GM12892 (cell line): ENCODE results near the gene ARGLU1.

Experiments used
- DNase-seq: peaks from one replicate; pipeline ENCODE4 v3.0.0; 2011; ENCODE audit not compliant: insufficient read length
- FAIRE-seq: peaks from 2 replicates; lab custom pipeline; 2011; peaks lifted over from hg19 to GRCh38; lab: Jason Lieb, UNC
- POLR2A ChIP-seq: IDR thresholded peaks from 2 replicates; pipeline ENCODE4 v1.6.1; 2011; ENCODE audit warnings: low read depth, low read length, control low read depth
- POLR2AphosphoS5 ChIP-seq: IDR thresholded peaks from 2 replicates; pipeline ENCODE4 v1.6.1; 2011; ENCODE audit warnings: low read depth, low read length, control low read depth
- TAF1 ChIP-seq: IDR thresholded peaks from 2 replicates; pipeline ENCODE4 v1.6.1; 2011; ENCODE audit warnings: low read depth, mild to moderate bottlenecking, control low read depth, low read length, borderline replicate concordance

Gene ARGLU1

DNA sequence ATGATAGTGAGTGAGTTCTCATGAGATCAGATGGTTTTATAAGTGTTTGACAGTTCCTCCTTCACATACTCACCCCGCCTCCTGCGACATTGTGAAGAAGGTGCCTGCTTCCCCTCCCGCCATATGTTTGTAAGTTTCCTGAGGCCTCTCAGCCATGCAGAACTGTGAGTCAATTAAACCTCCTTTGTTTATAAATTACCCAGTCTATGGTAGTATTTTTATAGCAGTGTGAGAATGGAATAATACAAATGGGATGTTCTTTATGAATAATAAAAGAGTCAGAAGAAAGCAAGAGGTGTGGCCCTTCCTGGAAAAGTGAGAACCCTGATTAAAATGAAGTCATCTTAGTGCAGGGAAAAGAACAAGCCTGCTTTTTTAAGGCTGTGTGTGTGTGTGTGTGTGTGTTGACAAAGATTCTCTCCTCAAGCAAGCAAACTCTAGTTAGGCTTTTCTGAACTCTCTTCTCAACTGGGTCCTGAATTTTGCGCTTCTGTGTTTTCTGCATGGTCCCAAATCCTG, 18.8 kb upstream of the ARGLU1 start:
- TF ChIP-seq POLR2A (no peak), TAF1 (no peak), POLR2AphosphoS5 (no peak)
- DNase-seq, result no peak
- no peak for FAIRE-seq

DNA sequence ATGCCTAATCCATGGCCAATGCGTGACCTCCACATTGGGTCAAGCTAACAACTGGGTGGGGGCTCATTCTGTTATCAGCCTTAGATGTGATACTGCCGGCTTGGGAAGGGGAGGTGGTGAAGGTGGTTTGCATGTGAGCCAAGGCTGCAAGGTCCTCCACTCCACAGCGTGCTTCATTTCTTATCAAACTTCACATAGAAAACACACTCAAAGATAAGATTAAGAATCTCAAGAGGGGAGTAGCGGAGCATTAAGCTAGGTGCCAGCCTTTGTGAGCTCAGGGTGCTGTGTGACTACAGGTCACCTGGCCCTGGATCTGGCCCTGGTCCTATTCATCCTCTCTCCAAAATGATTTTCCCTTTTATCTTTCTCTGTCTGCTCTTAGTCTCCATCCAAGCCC, 13.3 kb upstream of the ARGLU1 start:
- DNase-seq (no peak), FAIRE-seq (no peak)
- TF ChIP-seq POLR2A, result no peak
- TF ChIP-seq TAF1, result no peak
- no peak for TF ChIP-seq POLR2AphosphoS5

DNA sequence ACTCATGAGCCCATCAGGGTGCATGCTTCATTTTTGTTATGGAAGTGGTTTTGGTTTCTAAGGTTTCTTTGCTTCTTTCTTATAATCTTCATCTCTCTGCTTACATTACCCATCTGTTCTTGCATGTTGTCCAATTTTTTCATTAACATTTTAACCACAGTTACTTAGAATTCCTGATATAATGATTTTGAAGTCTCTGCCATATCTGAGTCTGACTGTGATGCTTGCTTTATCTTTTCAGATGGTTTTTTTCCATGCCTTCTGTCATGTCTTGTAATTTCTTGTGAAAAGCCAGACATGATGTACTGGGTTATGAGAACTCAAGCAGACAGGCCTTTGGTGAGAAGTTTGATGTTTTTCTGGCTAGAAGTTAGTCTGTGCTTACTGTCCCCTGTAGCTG, 8.0 kb upstream of the ARGLU1 start:
- FAIRE-seq, result no peak
- TF ChIP-seq POLR2AphosphoS5, result no peak
- no peak for TF ChIP-seq TAF1
- TF ChIP-seq POLR2A, result no peak

DNA sequence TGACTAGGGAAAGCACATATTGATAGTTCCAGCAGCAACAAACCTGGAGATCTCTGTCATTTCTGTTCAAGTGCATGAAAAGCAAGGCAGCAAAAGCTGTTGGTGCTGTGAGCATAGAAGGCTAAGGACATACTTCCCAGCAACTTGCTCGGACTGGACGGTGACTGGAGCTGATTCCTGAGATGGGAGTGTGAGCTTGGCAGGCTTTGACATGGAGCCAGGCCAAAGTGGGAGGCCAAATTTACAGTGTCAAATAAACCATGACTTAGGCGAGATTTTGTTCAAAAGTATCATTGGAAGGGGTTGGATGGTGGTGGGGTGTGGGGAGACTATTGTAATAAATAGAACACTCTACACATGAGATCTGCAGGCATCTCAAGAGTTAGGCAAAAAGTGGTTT, 5.9 kb upstream of the ARGLU1 start:
- FAIRE-seq, result no peak
- TF ChIP-seq POLR2AphosphoS5 (no peak), POLR2A (no peak), TAF1 (no peak)
- DNase-seq, result no peak

More for the DNA sequence above, 8.0 kb upstream of the ARGLU1 start:
- DNase-seq, result no peak

DNA sequence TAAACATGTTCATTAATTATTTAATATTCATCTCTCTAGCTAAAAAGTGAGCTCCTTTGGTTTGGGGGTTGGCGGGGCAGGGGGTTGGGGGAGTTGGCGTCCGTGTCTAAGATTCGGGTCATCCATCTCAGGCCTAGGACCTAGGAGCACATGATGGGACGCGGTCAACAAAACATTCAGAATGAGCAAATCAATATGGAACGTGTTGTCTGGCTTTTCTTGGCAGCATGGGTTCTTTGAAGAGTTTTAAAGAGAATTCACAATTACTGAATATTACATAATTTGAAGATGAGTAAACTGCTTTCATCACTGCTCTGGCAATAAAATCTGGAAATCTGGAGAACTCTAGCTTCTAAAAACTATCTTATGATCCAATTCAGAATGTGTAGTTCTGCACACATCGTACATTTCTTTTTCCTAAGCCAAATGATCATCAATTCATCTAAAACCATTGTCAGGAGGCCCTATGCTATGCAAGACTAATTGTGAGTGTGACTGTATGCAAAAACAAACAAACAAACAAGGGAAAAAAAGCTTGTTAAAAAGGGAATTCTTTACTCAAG, 5.4 kb upstream of the ARGLU1 start:
- no peak for DNase-seq
- FAIRE-seq, result no peak
- TF ChIP-seq POLR2AphosphoS5 (no peak), POLR2A (no peak), TAF1 (no peak)

DNA sequence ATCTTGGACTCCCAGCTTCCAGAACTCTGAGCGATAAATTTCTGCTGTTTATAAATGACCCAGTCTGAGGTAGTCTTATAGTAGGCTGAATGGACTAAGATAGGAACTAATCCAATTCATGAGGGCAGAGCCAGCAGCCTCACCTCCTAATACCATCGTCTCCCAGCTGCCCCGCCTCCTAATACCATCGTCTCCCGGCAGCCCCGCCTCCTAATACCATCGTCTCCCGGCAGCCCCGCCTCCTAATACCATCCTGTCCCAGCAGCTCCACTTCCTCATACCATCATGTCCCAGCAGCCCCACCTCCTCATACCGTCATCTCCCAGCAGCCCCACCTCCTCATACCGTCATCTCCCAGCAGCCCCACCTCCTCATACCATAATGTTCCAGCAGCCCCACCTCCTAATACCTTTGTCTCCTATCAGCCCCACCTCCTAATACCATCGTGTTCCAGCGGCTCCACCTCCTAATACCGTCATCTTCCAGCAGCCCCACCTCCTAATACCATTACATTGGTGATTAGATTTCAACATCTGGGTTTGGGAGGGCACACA, 2.4 kb upstream of the ARGLU1 start:
- no peak for FAIRE-seq
- DNase-seq, result no peak
- TF ChIP-seq POLR2A (no peak), TAF1 (no peak), POLR2AphosphoS5 (no peak)

DNA sequence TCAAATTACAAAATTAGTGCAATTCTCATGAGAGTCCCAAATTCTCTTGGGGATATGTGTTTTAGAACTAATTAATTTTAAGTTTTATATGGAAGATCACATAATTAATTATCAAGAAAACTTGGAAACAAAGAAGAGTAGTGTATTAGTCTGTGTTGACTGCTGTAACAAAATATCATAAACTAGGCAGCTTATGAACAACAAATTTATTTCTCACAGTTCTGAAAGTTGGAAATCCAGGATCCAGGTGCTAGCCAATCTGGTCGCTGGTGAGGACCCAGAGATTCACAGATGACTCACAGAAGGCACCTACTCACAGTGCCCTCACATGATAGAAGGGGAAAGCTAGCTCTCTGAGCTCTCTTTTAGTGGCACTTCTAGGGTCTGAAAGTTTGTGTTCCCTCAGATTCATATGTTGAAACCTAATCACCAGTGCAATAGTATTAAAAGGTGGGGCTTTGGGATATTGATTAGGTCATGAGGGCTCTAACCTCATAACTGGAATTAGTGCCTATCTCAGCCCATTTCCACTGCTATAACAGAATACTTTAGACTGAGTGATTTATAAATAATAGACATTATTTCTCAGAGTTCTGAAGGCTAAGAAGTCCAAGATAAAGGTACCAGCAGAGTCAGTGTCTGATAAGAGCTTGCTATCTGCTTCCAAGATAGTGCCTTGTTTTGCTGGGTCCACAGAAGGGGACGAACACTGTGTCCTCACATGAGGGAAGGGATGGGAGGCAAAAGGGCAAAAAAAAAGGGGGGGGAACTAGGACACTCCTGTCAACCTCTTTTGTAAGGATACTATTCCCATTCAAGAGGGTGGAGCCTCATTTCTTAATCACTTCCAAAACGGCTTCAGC, 1.5 kb upstream of the ARGLU1 start:
- no peak for TF ChIP-seq POLR2AphosphoS5
- TF ChIP-seq TAF1, result no peak
- no peak for TF ChIP-seq POLR2A
- no peak for FAIRE-seq
- DNase-seq, result no peak

DNA sequence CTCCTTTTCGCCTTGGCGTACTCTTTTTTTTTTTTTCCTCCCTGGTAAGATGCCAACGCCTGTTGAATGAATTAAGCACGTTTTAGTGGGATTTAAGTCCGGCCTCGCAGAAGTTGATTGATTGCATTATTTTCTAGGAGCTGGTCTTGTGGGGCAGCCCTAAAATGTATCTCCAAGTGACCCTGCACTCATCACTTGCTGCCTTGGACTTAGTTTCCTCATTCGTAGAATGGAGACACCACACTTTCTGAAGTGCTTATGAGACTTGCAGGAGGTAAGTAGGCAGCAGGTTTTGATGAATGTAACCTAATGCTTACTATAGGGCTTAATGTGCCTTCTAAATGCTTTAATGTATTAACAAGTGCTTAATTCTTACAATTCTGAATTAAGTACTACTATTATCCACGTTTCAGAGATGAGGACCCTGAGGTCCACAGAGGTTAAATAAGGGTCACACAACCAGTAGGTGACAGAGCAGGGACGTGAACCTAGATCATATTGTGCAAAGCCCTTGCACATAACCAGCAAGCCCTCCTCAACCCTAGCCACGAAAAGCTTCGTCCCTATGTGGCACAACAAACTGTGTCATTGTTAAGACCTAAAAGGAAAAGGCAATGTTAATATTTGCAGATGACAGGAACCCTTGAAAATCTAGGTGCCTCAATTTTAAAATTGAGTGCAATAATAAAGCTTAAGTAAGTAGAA, 514 bp upstream of the ARGLU1 start:
- DNase-seq, result no peak
- no peak for FAIRE-seq
- TF ChIP-seq POLR2AphosphoS5 (no peak), POLR2A (no peak), TAF1 (no peak)

DNA sequence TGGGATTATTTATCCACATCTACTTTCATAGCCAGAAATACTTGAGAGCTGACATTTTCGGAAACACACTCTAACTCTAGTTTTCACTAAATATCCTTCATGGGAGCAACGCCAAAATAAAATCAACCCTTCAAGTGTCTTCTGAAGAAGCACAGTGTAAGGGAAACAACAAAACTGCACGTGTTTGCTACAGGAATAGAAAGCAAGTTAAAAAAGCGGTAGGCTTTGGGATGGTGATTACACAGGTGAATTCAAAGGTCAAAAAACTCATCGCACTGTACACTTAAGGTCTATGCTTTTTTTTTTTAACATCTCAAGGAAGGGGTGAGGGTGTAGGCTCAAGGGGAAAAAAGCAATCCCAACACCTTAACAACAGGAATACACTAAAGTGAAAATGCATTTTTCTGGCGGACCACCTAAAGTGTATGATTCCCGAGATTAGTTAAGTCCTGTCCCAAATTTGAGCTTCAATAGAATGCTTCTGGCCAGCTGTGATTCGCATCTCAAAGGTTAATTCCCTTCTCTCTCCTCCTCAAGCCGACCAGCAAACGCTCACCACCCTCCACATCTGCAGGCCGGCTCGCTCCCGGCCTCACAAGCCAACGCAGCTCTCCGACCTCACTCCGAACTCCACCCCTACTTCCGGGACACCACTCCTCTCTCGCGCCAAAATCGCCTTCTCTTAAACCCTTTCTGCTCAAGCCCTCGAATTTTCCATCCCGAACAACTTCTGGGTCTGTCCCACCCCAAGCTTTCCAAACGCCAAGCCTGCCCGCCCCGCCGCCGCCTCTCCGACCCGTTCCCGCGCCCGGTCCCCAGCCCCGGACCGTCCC, 1.1 kb downstream of the ARGLU1 start:
- DNase-seq, result peak; percentile 47
- TF ChIP-seq POLR2A (no peak), POLR2AphosphoS5 (peak; percentile 11; the same call in 1 of the 2 replicates), TAF1 (0 out of 2 replicates have a peak, but pooled peaks have one; percentile 8)
- no peak for FAIRE-seq

DNA sequence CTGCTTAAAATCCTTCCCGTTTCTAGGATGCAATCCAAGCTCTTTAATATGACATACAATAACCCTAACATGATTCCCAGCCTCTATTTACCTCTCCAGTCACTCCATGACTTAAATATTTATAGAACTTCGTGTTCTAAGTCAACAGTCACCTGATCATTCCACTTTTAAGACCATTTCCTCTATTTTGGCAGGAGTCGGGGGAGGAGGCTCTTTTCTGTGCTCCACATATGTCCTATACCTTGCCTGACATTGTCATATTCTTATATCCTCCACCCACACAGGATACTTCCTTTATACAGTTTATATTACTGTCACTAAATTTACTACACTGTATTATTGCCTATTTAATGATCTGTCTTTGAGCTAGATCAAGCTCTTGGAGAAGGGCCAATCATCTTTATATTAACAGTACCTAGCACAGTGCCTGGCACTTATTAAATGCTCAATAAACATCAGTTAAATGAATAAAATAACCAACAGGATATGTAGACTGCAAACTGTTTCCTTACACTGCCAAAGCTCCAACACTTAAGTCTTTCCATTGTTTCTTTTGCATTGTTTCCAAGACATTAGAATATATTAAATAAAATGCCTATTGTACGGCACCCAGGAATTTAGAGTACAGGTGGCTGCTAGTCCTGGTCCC, 2.7 kb downstream of the ARGLU1 start:
- DNase-seq (no peak), FAIRE-seq (no peak)
- TF ChIP-seq POLR2AphosphoS5 (no peak), POLR2A (no peak), TAF1 (no peak)
